Thyroid gland (tissue), 4 donors: ENCODE results near the gene AGBL2. TPM values are rescaled to one million over a fixed set of nuclear protein-coding genes. Genes with fewer than 3 reads are reported as not detected.
"Not testable (repeated sequence)": the region's sequence is repeated elsewhere in the genome, so short reads cannot be mapped to it uniquely, and the experiment has no call there.

ENCODE experiments used
- DNase-seq, 2 donors: peaks; one replicate each; pipeline ENCODE4 v3.0.0-alpha.2; 2019
- H3K27ac ChIP-seq, 3 donors: fragments of 200-600 bp; sonication (generic); 1 replicate in 2 of 3; 2 replicates in 1 of 3; pipeline ENCODE4 v1.5.1; 2016 to 2019; ENCODE audit warnings: mild to moderate bottlenecking in 1 of 3, moderate library complexity in 1 of 3
- H3K27me3 ChIP-seq: fragments of 200-600 bp; sonication (generic); one replicate; pipeline ENCODE4 v1.5.1; 2019
- H3K36me3 ChIP-seq, 2 donors: fragments of 200-600 bp; sonication (generic); one replicate each; pipeline ENCODE4 v1.5.1; 2016 to 2019
- H3K4me1 ChIP-seq, 2 donors: fragments of 200-600 bp; sonication (generic); one replicate each; pipeline ENCODE4 v1.5.1; 2017 to 2019
- H3K4me3 ChIP-seq, 3 donors: fragments of 200-600 bp; sonication (generic); replicated peaks in 1 of 3; 1 replicate in 2 of 3; 2 replicates in 1 of 3; pipeline ENCODE4 v1.5.1; 2016; ENCODE audit warnings: mild to moderate bottlenecking in 1 of 3
- H3K9me3 ChIP-seq: fragments of 200-600 bp; sonication (generic); one replicate; pipeline ENCODE4 v1.5.1; 2017
- CTCF ChIP-seq, 6 experiments: fragments of 200-600 bp in 3 of 6; fragments of 450-650 bp in 3 of 6; sonication (generic) in 3 of 6; IDR thresholded peaks; one replicate each; pipeline ENCODE4 v1.5.1; 2016 to 2019; ENCODE audit warnings: antibody characterized with exemption in 6 of 6, mild to moderate bottlenecking in 2 of 6, inconsistent platforms in 1 of 6, moderate library complexity in 1 of 6
- POLR2A ChIP-seq, 2 donors: fragments of 450-650 bp; IDR thresholded peaks; one replicate each; pipeline ENCODE4 v1.6.1; 2017; ENCODE audit warnings: antibody characterized with exemption in 2 of 2, mild to moderate bottlenecking in 2 of 2, moderate library complexity in 1 of 2
- WGBS, 2 donors: methylation state at CpG; one replicate each; pipeline ENCODE4 v1.1.5; 2017; 5-methylcytosine and 5-hydroxymethylcytosine counted together
- intact Hi-C: fragments of 100-400 bp; cut with DNase I; formaldehyde crosslinking; loops from one replicate; pipeline ENCODE4 v1.15.1; 2023
- total RNA-seq, 4 donors: library from RNA; depleted of rRNA; stranded (reverse); fragments of >200 nt; gene quantifications; one replicate each; pipeline ENCODE4 v1.2.3, GENCODE V29; 2016

AGBL2 gene
- total RNA-seq, 4 donors from 2014 or later, result 0.59 to 1.1 (median 0.87) TPM

- TF ChIP-seq CTCF (IDR thresholded peaks at IDR 0.05) (no peak), POLR2A (IDR thresholded peaks at IDR 0.05) (no peak)
- Histone ChIP-seq H3K9me3 (no peaks in the 10 kb centered on the region), H3K4me1 (no peaks in the 10 kb centered on the region), H3K4me3 (no peak overlapping the region), H3K36me3 (no peaks in the 10 kb centered on the region), H3K27me3 (no peaks in the 10 kb centered on the region), H3K27ac (no peak overlapping the region)
- 57 to 72% methylated on average over 2 of the region's 2 CpGs for WGBS, 2 donors
- no peak for DNase-seq
- intact Hi-C loops, result no loop called here
Observed at GRCh38 chr11:47691979-47692378, 23.2 kb downstream of the AGBL2 start.

- 90 to 93% methylated on average over 5 of the region's 5 CpGs for WGBS, 2 donors
- TF ChIP-seq POLR2A (IDR thresholded peaks at IDR 0.05) (no peak), CTCF (IDR thresholded peaks at IDR 0.05) (no peak)
- Histone ChIP-seq H3K27me3 (no peaks in the 10 kb centered on the region), H3K9me3 (no peaks in the 10 kb centered on the region), H3K4me3 (no peak overlapping the region), H3K4me1 (no peaks in the 10 kb centered on the region), H3K27ac (no peak overlapping the region), H3K36me3 (no peaks in the 10 kb centered on the region)
- intact Hi-C loops, result no loop called here
- no peak for DNase-seq
Observed at GRCh38 chr11:47689480-47689879, 25.7 kb downstream of the AGBL2 start.

GRCh38 chr11:47688991-47689390 is 26.2 kb downstream of the AGBL2 start:
- no peak for DNase-seq
- 85 to 92% methylated on average over 2 of the region's 2 CpGs for WGBS, 2 donors
- Histone ChIP-seq H3K4me1 (no peaks in the 10 kb centered on the region), H3K27ac (no peak overlapping the region), H3K4me3 (no peak overlapping the region), H3K9me3 (no peaks in the 10 kb centered on the region), H3K27me3 (no peaks in the 10 kb centered on the region), H3K36me3 (no peaks in the 10 kb centered on the region)
- intact Hi-C loops, result no loop called here
- TF ChIP-seq POLR2A (IDR thresholded peaks at IDR 0.05) (no peak), CTCF (IDR thresholded peaks at IDR 0.05) (no peak)

- WGBS, 2 donors, result 94 to 97% methylated on average over 4 of the region's 4 CpGs
- no peak for DNase-seq
- Histone ChIP-seq H3K27ac (no peak overlapping the region), H3K4me3 (no peak overlapping the region), H3K27me3 (no peaks in the 10 kb centered on the region), H3K36me3 (no peaks in the 10 kb centered on the region), H3K4me1 (no peaks in the 10 kb centered on the region), H3K9me3 (no peaks in the 10 kb centered on the region)
- TF ChIP-seq POLR2A (IDR thresholded peaks at IDR 0.05), result no peak
- TF ChIP-seq CTCF (IDR thresholded peaks at IDR 0.05), result no peak
- intact Hi-C loops, result no loop called here
Observed at GRCh38 chr11:47688111-47688510, 27.1 kb downstream of the AGBL2 start.

- DNase-seq, H3K36me3 ChIP-seq, H3K27me3 ChIP-seq, H3K9me3 ChIP-seq, H3K4me3 ChIP-seq, intact Hi-C loops, H3K27ac ChIP-seq, H3K4me1 ChIP-seq: not testable (repeated sequence)
- 94 to 97% methylated on average over 3 of the region's 3 CpGs for WGBS, 2 donors
Observed at GRCh38 chr11:47686704-47687103, 28.5 kb downstream of the AGBL2 start.

GRCh38 chr11:47686151-47686550 is 29.0 kb downstream of the AGBL2 start:
- DNase-seq, result no peak
- Histone ChIP-seq H3K4me1 (no peaks in the 10 kb centered on the region), H3K4me3 (no peak overlapping the region), H3K27me3 (no peaks in the 10 kb centered on the region), H3K9me3 (no peaks in the 10 kb centered on the region), H3K27ac (no peak overlapping the region), H3K36me3 (no peaks in the 10 kb centered on the region)
- 92 to 100% methylated on average over 1 of the region's 1 CpG for WGBS, 2 donors
- TF ChIP-seq POLR2A (IDR thresholded peaks at IDR 0.05) (no peak), CTCF (IDR thresholded peaks at IDR 0.05) (no peak)
- intact Hi-C loops, result no loop called here
